BLaER1 treated with 17β-estradiol and CSF1 and Interleukin-3, amounts not matched to agents 10 nM and 100 nM (cell line): ENCODE measurements around the gene FAM234A.
"Not testable (repeated sequence)": the region's sequence is repeated elsewhere in the genome, so short reads cannot be mapped to it uniquely, and the experiment has no call there.

Experiments used
- H3K27ac ChIP-seq, 11 experiments: shearing (Covaris generic); formaldehyde crosslinking; 2 replicates each; pipeline ENCODE4 v1.8.1; 2022
- H3K27me3 ChIP-seq, 11 experiments: shearing (Covaris generic); formaldehyde crosslinking; 2 replicates each; pipeline ENCODE4 v1.8.1; 2022
- H3K36me3 ChIP-seq, 11 experiments: shearing (Covaris generic); formaldehyde crosslinking; 2 replicates each; pipeline ENCODE4 v1.8.1; 2022
- H3K4me1 ChIP-seq, 10 experiments: shearing (Covaris generic); formaldehyde crosslinking; 2 replicates each; pipeline ENCODE4 v1.8.1; 2022
- H3K4me2 ChIP-seq, 11 experiments: shearing (Covaris generic); formaldehyde crosslinking; 2 replicates each; pipeline ENCODE4 v1.8.1; 2022
- H3K4me3 ChIP-seq, 10 experiments: shearing (Covaris generic); formaldehyde crosslinking; 2 replicates each; pipeline ENCODE4 v1.8.1; 2022
- H3K9ac ChIP-seq, 11 experiments: shearing (Covaris generic); formaldehyde crosslinking; 2 replicates each; pipeline ENCODE4 v1.8.1; 2022
- H3K9me3 ChIP-seq, 11 experiments: shearing (Covaris generic); formaldehyde crosslinking; replicated peaks in 1 of 11; 2 replicates each; pipeline ENCODE4 v1.8.1; 2022
- H4K20me1 ChIP-seq, 11 experiments: shearing (Covaris generic); formaldehyde crosslinking; 2 replicates each; pipeline ENCODE4 v1.8.1; 2022
- Cebpa-rat ChIP-seq, 11 experiments: shearing (Covaris generic); IDR thresholded peaks; 2 replicates each; pipeline ENCODE4 v1.8.1; 2022

The FAM234A gene

GRCh38 chr16:193441-193840, 41.2 kb upstream of the FAM234A start:
- Histone ChIP-seq H3K4me1 (no peaks in the 10 kb centered on the region), H3K9ac (no peak overlapping the region), H3K27me3 (no peaks in the 10 kb centered on the region), H3K27ac (no peak overlapping the region), H3K4me3 (no peak overlapping the region), H4K20me1 (peaks cover 5 to 100% (median 99%) of the 10 kb centered on the region in 11 experiments; a peak in 21 of 22 replicates), H3K9me3 (no peaks in the 10 kb centered on the region), H3K36me3 (peaks cover 100% of the 10 kb centered on the region in 11 experiments), H3K4me2 (no peak overlapping the region)
- TF ChIP-seq Cebpa-rat (IDR thresholded peaks at IDR 0.05), result no peak

GRCh38 chr16:194516-194915, 40.1 kb upstream of the FAM234A start:
- Histone ChIP-seq H3K9me3 (no peaks in the 10 kb centered on the region), H3K9ac (peak overlapping the region in 1 of 11 experiments; percentile 6; a peak in 2 of 22 replicates), H3K27ac (no peak overlapping the region), H3K4me3 (no peak overlapping the region), H3K4me2 (no peak overlapping the region), H3K27me3 (no peaks in the 10 kb centered on the region), H4K20me1 (peaks cover 5 to 100% (median 99%) of the 10 kb centered on the region in 11 experiments; a peak in 21 of 22 replicates), H3K4me1 (no peaks in the 10 kb centered on the region), H3K36me3 (peaks cover 100% of the 10 kb centered on the region in 11 experiments)
- TF ChIP-seq Cebpa-rat (IDR thresholded peaks at IDR 0.05), result no peak

- no peak for TF ChIP-seq Cebpa-rat (IDR thresholded peaks at IDR 0.05)
- Histone ChIP-seq H3K4me1 (no peaks in the 10 kb centered on the region), H3K27ac (no peak overlapping the region), H3K4me3 (no peak overlapping the region), H3K9ac (no peak overlapping the region), H3K4me2 (no peak overlapping the region), H3K9me3 (no peaks in the 10 kb centered on the region), H3K27me3 (no peaks in the 10 kb centered on the region), H4K20me1 (peaks cover 0 to 98% (median 93%) of the 10 kb centered on the region in 11 experiments; a peak in 21 of 22 replicates), H3K36me3 (peaks cover 94 to 99% (median 98%) of the 10 kb centered on the region in 11 experiments)
Measured at GRCh38 chr16:200388-200787, 34.2 kb upstream of the FAM234A start.

- H3K27me3 ChIP-seq, result no peaks in the 10 kb centered on the region
- peaks cover 94 to 99% (median 98%) of the 10 kb centered on the region in 11 experiments for H3K36me3 ChIP-seq
- no peak for TF ChIP-seq Cebpa-rat (IDR thresholded peaks at IDR 0.05)
- no peak overlapping the region for H3K4me3 ChIP-seq
- H3K9ac ChIP-seq, result no peak overlapping the region
- no peaks in the 10 kb centered on the region for H3K9me3 ChIP-seq
- H4K20me1 ChIP-seq, result peaks cover 9 to 98% (median 93%) of the 10 kb centered on the region in 11 experiments; a peak in 21 of 22 replicates
- H3K4me2 ChIP-seq, result no peak overlapping the region
- H3K4me1 ChIP-seq, result no peaks in the 10 kb centered on the region
- no peak overlapping the region for H3K27ac ChIP-seq
Measured at GRCh38 chr16:203246-203645, 31.4 kb upstream of the FAM234A start.

GRCh38 chr16:204046-204445, 30.6 kb upstream of the FAM234A start:
- not testable (repeated sequence) for H3K4me1 ChIP-seq, H3K4me2 ChIP-seq, H3K27me3 ChIP-seq, H3K9me3 ChIP-seq, H3K9ac ChIP-seq, H3K4me3 ChIP-seq, H3K27ac ChIP-seq
- Histone ChIP-seq H4K20me1 (peaks cover 17 to 98% (median 93%) of the 10 kb centered on the region in 11 experiments; a peak in 21 of 22 replicates), H3K36me3 (peaks cover 94 to 99% (median 98%) of the 10 kb centered on the region in 11 experiments)

- not testable (repeated sequence) for H3K27me3 ChIP-seq, H3K4me3 ChIP-seq, H3K9ac ChIP-seq, H3K4me2 ChIP-seq, H3K9me3 ChIP-seq, H3K27ac ChIP-seq
- Histone ChIP-seq H3K4me1 (peaks cover 0 to 11% (median 9%) of the 10 kb centered on the region in 10 experiments; a peak in 9 of 20 replicates), H3K36me3 (peaks cover 100% of the 10 kb centered on the region in 11 experiments), H4K20me1 (peaks cover 67 to 100% (median 100%) of the 10 kb centered on the region in 11 experiments; a peak in 21 of 22 replicates)
Measured at GRCh38 chr16:209359-209758, 25.3 kb upstream of the FAM234A start.

GRCh38 chr16:211631-212180, 22.9 kb upstream of the FAM234A start:
- H3K36me3 ChIP-seq, result peaks cover 100% of the 10 kb centered on the region in 11 experiments
- H3K4me1 ChIP-seq, result peaks cover 0 to 11% (median 9%) of the 10 kb centered on the region in 10 experiments; a peak in 9 of 20 replicates
- H3K9ac ChIP-seq, H3K4me2 ChIP-seq, H3K9me3 ChIP-seq, H3K27ac ChIP-seq, H3K4me3 ChIP-seq, H3K27me3 ChIP-seq: not testable (repeated sequence)
- peaks cover 82 to 100% (median 100%) of the 10 kb centered on the region in 11 experiments; a peak in 21 of 22 replicates for H4K20me1 ChIP-seq

GRCh38 chr16:212999-213398, 21.6 kb upstream of the FAM234A start:
- Histone ChIP-seq H4K20me1 (peaks cover 86 to 100% (median 100%) of the 10 kb centered on the region in 11 experiments; a peak in 21 of 22 replicates), H3K4me3 (no peak overlapping the region), H3K9ac (peak overlapping the region in 3 of 11 experiments; percentile 6 to 26 (median 15); a peak in 4 of 22 replicates), H3K36me3 (peaks cover 100% of the 10 kb centered on the region in 11 experiments), H3K4me1 (peaks cover 0 to 11% (median 9%) of the 10 kb centered on the region in 10 experiments; a peak in 9 of 20 replicates), H3K9me3 (no peaks in the 10 kb centered on the region), H3K27ac (no peak overlapping the region), H3K27me3 (no peaks in the 10 kb centered on the region), H3K4me2 (peak overlapping the region in 2 of 11 experiments; percentile 8 to 11; a peak in 2 of 22 replicates)
- TF ChIP-seq Cebpa-rat (IDR thresholded peaks at IDR 0.05), result no peak

GRCh38 chr16:220021-220420, 14.6 kb upstream of the FAM234A start:
- Histone ChIP-seq H3K27ac (no peak overlapping the region), H3K4me2 (no peak overlapping the region), H3K9me3 (no peaks in the 10 kb centered on the region), H3K4me1 (peaks cover 0 to 5% (median 0%) of the 10 kb centered on the region in 10 experiments; a peak in 1 of 20 replicates), H3K9ac (no peak overlapping the region), H3K27me3 (no peaks in the 10 kb centered on the region), H3K36me3 (peaks cover 99 to 100% (median 100%) of the 10 kb centered on the region in 11 experiments), H3K4me3 (no peak overlapping the region), H4K20me1 (peaks cover 67 to 100% (median 100%) of the 10 kb centered on the region in 11 experiments; a peak in 21 of 22 replicates)
- no peak for TF ChIP-seq Cebpa-rat (IDR thresholded peaks at IDR 0.05)
